ENCODE data around the gene MUTYH. TPM values are rescaled to one million over a fixed set of nuclear protein-coding genes. Genes with fewer than 3 reads are reported as not detected.

The MUTYH gene
- total RNA-seq, 1 donor from 2014 or later: 48.2 TPM

GRCh38 chr1:45303520-45304310, 36.5 kb downstream of the MUTYH start:
- Histone ChIP-seq H3K4me3 (peak overlapping the region; percentile 66), H3K9ac (peak overlapping the region; percentile 29), H3K4me1 (peaks cover 36% of the 10 kb centered on the region), H2AFZ (replicated peaks) (peak overlapping the region; percentile 45), H3K9me3 (ENCODE audit: low read depth) (no peaks in the 10 kb centered on the region), H3F3A (ENCODE audit: low read depth) (peaks cover 47% of the 10 kb centered on the region), H3K79me2 (ENCODE audit: low read depth) (no peaks in the 10 kb centered on the region), H3K27me3 (no peaks in the 10 kb centered on the region), H3K4me2 (peak overlapping the region; percentile 81), H4K20me1 (ENCODE audit: low read depth) (no peaks in the 10 kb centered on the region), H3K36me3 (no peaks in the 10 kb centered on the region), H3K27ac (no peak overlapping the region)
- Mint-ChIP-seq H3K4me1 (peaks cover 23% of the 10 kb centered on the region), H3K4me3 (peak overlapping the region; percentile 90), H3K27ac (peak overlapping the region; percentile 95), H3K36me3 (no peaks in the 10 kb centered on the region), H3K27me3 (ENCODE audit: insufficient read depth, low read depth) (peaks cover 4% of the 10 kb centered on the region), H3K9me3 (no peaks in the 10 kb centered on the region)
- no peak for TF ChIP-seq EZH2 (IDR thresholded peaks at IDR 0.05)
- TF ChIP-seq CTCF (IDR thresholded peaks at IDR 0.05): peak; percentile 67
- peak; percentile 98 for DNase-seq (ENCODE audit: low spot score)

- peaks cover 30% of the 10 kb centered on the region for H3K4me1 Mint-ChIP-seq
- H2AFZ ChIP-seq (replicated peaks): no peak overlapping the region
- H3K9me3 Mint-ChIP-seq: no peaks in the 10 kb centered on the region
- no peaks in the 10 kb centered on the region for H3K36me3 Mint-ChIP-seq
- H4K20me1 ChIP-seq (ENCODE audit: low read depth): no peaks in the 10 kb centered on the region
- TF ChIP-seq EZH2phosphoT487 (IDR thresholded peaks at IDR 0.05) (no peak), EZH2 (IDR thresholded peaks at IDR 0.05) (no peak), CTCF (IDR thresholded peaks at IDR 0.05) (no peak)
- peaks cover 47% of the 10 kb centered on the region for H3F3A ChIP-seq (ENCODE audit: low read depth)
- H3K4me3 Mint-ChIP-seq: peak overlapping the region; percentile 90
- H3K27ac Mint-ChIP-seq: no peak overlapping the region
- no peak overlapping the region for H3K9ac ChIP-seq
- no peak overlapping the region for H3K27ac ChIP-seq
- no peaks in the 10 kb centered on the region for H3K27me3 ChIP-seq
- peak overlapping the region; percentile 81 for H3K4me2 ChIP-seq
- H3K27me3 Mint-ChIP-seq (ENCODE audit: insufficient read depth, low read depth): peaks cover 4% of the 10 kb centered on the region
- no peaks in the 10 kb centered on the region for H3K9me3 ChIP-seq (ENCODE audit: low read depth)
- H3K79me2 ChIP-seq (ENCODE audit: low read depth): no peaks in the 10 kb centered on the region
- peak overlapping the region; percentile 66 for H3K4me3 ChIP-seq
- H3K4me1 ChIP-seq: peaks cover 47% of the 10 kb centered on the region
- DNase-seq (ENCODE audit: low spot score): no peak
- H3K36me3 ChIP-seq: no peaks in the 10 kb centered on the region
Observed at GRCh38 chr1:45302505-45303150, 37.6 kb downstream of the MUTYH start.

GRCh38 chr1:45300669-45300997, 39.6 kb downstream of the MUTYH start:
- no peaks in the 10 kb centered on the region for H3K9me3 Mint-ChIP-seq
- DNase-seq (ENCODE audit: low spot score): no peak

More at GRCh38 chr1:45300669-45300997, 39.6 kb downstream of the MUTYH start:
- Histone ChIP-seq H4K20me1 (ENCODE audit: low read depth) (no peaks in the 10 kb centered on the region), H3K4me3 (no peak overlapping the region), H3K79me2 (ENCODE audit: low read depth) (no peaks in the 10 kb centered on the region), H3F3A (ENCODE audit: low read depth) (peaks cover 33% of the 10 kb centered on the region), H2AFZ (replicated peaks) (no peak overlapping the region), H3K36me3 (no peaks in the 10 kb centered on the region), H3K4me2 (no peak overlapping the region), H3K9me3 (ENCODE audit: low read depth) (no peaks in the 10 kb centered on the region), H3K4me1 (peaks cover 35% of the 10 kb centered on the region), H3K27ac (no peak overlapping the region), H3K9ac (no peak overlapping the region), H3K27me3 (no peaks in the 10 kb centered on the region)
- Mint-ChIP-seq H3K4me3 (peak overlapping the region; percentile 8), H3K36me3 (no peaks in the 10 kb centered on the region), H3K27ac (no peak overlapping the region), H3K4me1 (peaks cover 32% of the 10 kb centered on the region), H3K27me3 (ENCODE audit: insufficient read depth, low read depth) (peaks cover 4% of the 10 kb centered on the region)
- TF ChIP-seq CTCF (IDR thresholded peaks at IDR 0.05): no peak
- TF ChIP-seq EZH2 (IDR thresholded peaks at IDR 0.05): no peak
- TF ChIP-seq EZH2phosphoT487 (IDR thresholded peaks at IDR 0.05): no peak

Measured in neural progenitor cell (in vitro differentiated cells).